Liver (tissue), 9 donors: Measurements from ENCODE around the gene LCN12. TPM values are rescaled to one million over a fixed set of nuclear protein-coding genes. Genes with fewer than 3 reads are reported as not detected.

Experiments
- DNase-seq: peaks from one replicate; pipeline ENCODE4 v3.0.0-alpha.2; 2017; ENCODE audit warnings: low spot score
- H3K27ac ChIP-seq, 2 donors: one replicate each; pipeline ENCODE4 v1.7.0; 2013; ENCODE audit warnings: inconsistent platforms in 2 of 2, low read length in 2 of 2, control low read depth in 1 of 2, low read depth in 1 of 2, mild to moderate bottlenecking in 1 of 2
- H3K27me3 ChIP-seq, 4 donors: one replicate each; pipeline versions ENCODE4 v1.6.1 to v1.7.0; 2013; ENCODE audit warnings: low read length in 3 of 4, inconsistent platforms in 1 of 4, mild to moderate bottlenecking in 1 of 4, moderate library complexity in 1 of 4; ENCODE audit not compliant: control insufficient read depth in 4 of 4, insufficient read depth in 4 of 4
- H3K36me3 ChIP-seq, 4 donors: one replicate each; pipeline versions ENCODE4 v1.6.1 to v1.7.0; 2013; ENCODE audit warnings: low read length in 3 of 4, mild to moderate bottlenecking in 3 of 4, low read depth in 1 of 4, moderate library complexity in 1 of 4; ENCODE audit not compliant: control insufficient read depth in 4 of 4, insufficient read depth in 3 of 4
- H3K4me1 ChIP-seq, 4 donors: one replicate each; pipeline versions ENCODE4 v1.6.1 to v1.7.0; 2013; ENCODE audit warnings: low read length in 3 of 4, mild to moderate bottlenecking in 3 of 4, moderate library complexity in 1 of 4; ENCODE audit not compliant: control insufficient read depth in 4 of 4, insufficient read depth in 4 of 4
- H3K4me3 ChIP-seq, 3 donors: one replicate each; pipeline versions ENCODE4 v1.6.1 to v1.7.0; 2013; ENCODE audit warnings: low read length in 3 of 3, control low read depth in 1 of 3, low read depth in 1 of 3, mild to moderate bottlenecking in 1 of 3
- H3K9ac ChIP-seq, 2 donors: one replicate each; pipeline ENCODE4 v1.7.0; 2013; ENCODE audit warnings: low read length in 2 of 2, mild to moderate bottlenecking in 2 of 2, moderate library complexity in 2 of 2, control low read depth in 1 of 2, low read depth in 1 of 2
- H3K9me3 ChIP-seq, 4 donors: one replicate each; pipeline versions ENCODE4 v1.6.1 to v1.7.0; 2013; ENCODE audit warnings: low read length in 3 of 4; ENCODE audit not compliant: control insufficient read depth in 4 of 4
- EGR1 ChIP-seq, 2 donors: IDR thresholded peaks; 2 replicates each; pipeline ENCODE4 v1.6.1; 2016 to 2018; ENCODE audit warnings: antibody characterized with exemption in 2 of 2, low read depth in 2 of 2
- FOXA1 ChIP-seq: IDR thresholded peaks from 2 replicates; pipeline ENCODE4 v1.6.1; 2016; ENCODE audit warnings: antibody characterized with exemption
- FOXA2 ChIP-seq: IDR thresholded peaks from 2 replicates; pipeline ENCODE4 v1.6.1; 2016; ENCODE audit warnings: antibody characterized with exemption
- GABPA ChIP-seq, 2 donors: IDR thresholded peaks in 1 of 2; conservative IDR thresholded peaks in 1 of 2; 2 replicates each; pipeline ENCODE4 v1.6.1; 2016; ENCODE audit warnings: antibody characterized with exemption in 2 of 2, mild to moderate bottlenecking in 1 of 2, moderate library complexity in 1 of 2
- HNF4A ChIP-seq, 2 donors: conservative IDR thresholded peaks; 2 replicates each; pipeline ENCODE4 v1.6.1; 2016; ENCODE audit warnings: antibody characterized with exemption in 2 of 2, mild to moderate bottlenecking in 2 of 2
- HNF4G ChIP-seq: IDR thresholded peaks from 2 replicates; pipeline ENCODE4 v1.6.1; 2016; ENCODE audit warnings: antibody characterized with exemption
- JUND ChIP-seq, 2 donors: IDR thresholded peaks; 2 replicates each; pipeline ENCODE4 v1.6.1; 2016; ENCODE audit warnings: antibody characterized with exemption in 2 of 2
- NR2F2 ChIP-seq: IDR thresholded peaks from 2 replicates; pipeline ENCODE4 v1.6.1; 2016; ENCODE audit warnings: antibody characterized with exemption
- RAD21 ChIP-seq, 2 donors: IDR thresholded peaks; 2 replicates each; pipeline ENCODE4 v1.6.1; 2016; ENCODE audit warnings: antibody characterized with exemption in 2 of 2, mild to moderate bottlenecking in 2 of 2
- REST ChIP-seq: IDR thresholded peaks from 2 replicates; pipeline ENCODE4 v1.6.1; 2016; ENCODE audit warnings: antibody characterized with exemption, mild to moderate bottlenecking
- RXRA ChIP-seq, 2 donors: IDR thresholded peaks; 2 replicates each; pipeline ENCODE4 v1.6.1; 2017 to 2018; ENCODE audit warnings: antibody characterized with exemption in 2 of 2, mild to moderate bottlenecking in 1 of 2
- SP1 ChIP-seq: IDR thresholded peaks from 2 replicates; pipeline ENCODE4 v1.6.1; 2018; ENCODE audit warnings: antibody characterized with exemption, mild to moderate bottlenecking
- TAF1 ChIP-seq: conservative IDR thresholded peaks from 2 replicates; pipeline ENCODE4 v1.6.1; 2016; ENCODE audit warnings: antibody characterized with exemption, mild to moderate bottlenecking
- YY1 ChIP-seq: IDR thresholded peaks from 2 replicates; pipeline ENCODE4 v1.6.1; 2016; ENCODE audit warnings: antibody characterized with exemption, mild to moderate bottlenecking
- ZBTB33 ChIP-seq: IDR thresholded peaks from 2 replicates; pipeline ENCODE4 v1.6.1; 2016; ENCODE audit warnings: antibody characterized with exemption
- WGBS: extraction: QIAGEN DNeasy Blood & Tissue Kit; methylation state at CpG from one replicate; pipeline ENCODE4 v1.1.7; 2013; 5-methylcytosine and 5-hydroxymethylcytosine counted together
- polyA plus RNA-seq, 2 donors: library from polyadenylated mRNA; stranded (reverse) in 1 of 2; unstranded in 1 of 2; fragments of 200-250 nt in 1 of 2; fragments of >200 nt in 1 of 2; fragmentation: Nextera tagmentation in 1 of 2; extraction: Ambion mirVana in 1 of 2; gene quantifications; one replicate each; pipeline versions ENCODE4 v1.2.1 to v1.2.3, GENCODE V29; 2013 to 2015
- total RNA-seq, 2 donors: library from RNA; depleted of rRNA; stranded (reverse); fragments of >200 nt; gene quantifications; one replicate each; pipeline ENCODE4 v1.2.3, GENCODE V29; 2014
- TF ChIP-seq, protein P1 (sequence below): IDR thresholded peaks from 2 replicates; pipeline ENCODE4 v1.6.1; 2016; ENCODE audit warnings: antibody characterized with exemption
- TF ChIP-seq, protein P2 (sequence below): fragments of 150-350 bp; IDR thresholded peaks from 2 replicates; pipeline ENCODE4 v1.5.1; 2017; ENCODE audit warnings: improper control_type of control experiment, low read depth, low read length; ENCODE audit not compliant: missing input control
- TF ChIP-seq, protein P3 (sequence below): IDR thresholded peaks from 2 replicates; pipeline ENCODE4 v1.6.1; 2016; ENCODE audit warnings: antibody characterized with exemption
- donor health status: healthy.
- donor health status: healthy.
- donor health status: healthy.
- donor health status: healthy.
- donor health status: healthy.

Gene LCN12
- total and polyA plus RNA-seq, 4 donors, result 2.3 to 12.2 (median 6.2) TPM

- TF ChIP-seq SP1, result no peak
- no peak for TF ChIP-seq FOXA1
- no peak for TF ChIP-seq ZBTB33
- no peak for TF ChIP-seq JUND (IDR thresholded peaks at IDR 0.05)
- TF ChIP-seq HNF4G, result no peak
- no peak for TF ChIP-seq EGR1 (IDR thresholded peaks at IDR 0.05; ENCODE audit: low read depth in 2 of 2)
- TF ChIP-seq FOXA2, result no peak
- no peak for TF ChIP-seq RAD21 (IDR thresholded peaks at IDR 0.05)
- TF ChIP-seq REST, result no peak
- TF ChIP-seq YY1, result no peak
- no peak for TF ChIP-seq RXRA (IDR thresholded peaks at IDR 0.05)
- TF ChIP-seq, protein P1, sequence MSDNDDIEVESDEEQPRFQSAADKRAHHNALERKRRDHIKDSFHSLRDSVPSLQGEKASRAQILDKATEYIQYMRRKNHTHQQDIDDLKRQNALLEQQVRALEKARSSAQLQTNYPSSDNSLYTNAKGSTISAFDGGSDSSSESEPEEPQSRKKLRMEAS, result no peak
- TF ChIP-seq NR2F2, result no peak
- TF ChIP-seq HNF4A (conservative IDR thresholded peaks at IDR 0.05), result no peak
- TF ChIP-seq, protein P2, sequence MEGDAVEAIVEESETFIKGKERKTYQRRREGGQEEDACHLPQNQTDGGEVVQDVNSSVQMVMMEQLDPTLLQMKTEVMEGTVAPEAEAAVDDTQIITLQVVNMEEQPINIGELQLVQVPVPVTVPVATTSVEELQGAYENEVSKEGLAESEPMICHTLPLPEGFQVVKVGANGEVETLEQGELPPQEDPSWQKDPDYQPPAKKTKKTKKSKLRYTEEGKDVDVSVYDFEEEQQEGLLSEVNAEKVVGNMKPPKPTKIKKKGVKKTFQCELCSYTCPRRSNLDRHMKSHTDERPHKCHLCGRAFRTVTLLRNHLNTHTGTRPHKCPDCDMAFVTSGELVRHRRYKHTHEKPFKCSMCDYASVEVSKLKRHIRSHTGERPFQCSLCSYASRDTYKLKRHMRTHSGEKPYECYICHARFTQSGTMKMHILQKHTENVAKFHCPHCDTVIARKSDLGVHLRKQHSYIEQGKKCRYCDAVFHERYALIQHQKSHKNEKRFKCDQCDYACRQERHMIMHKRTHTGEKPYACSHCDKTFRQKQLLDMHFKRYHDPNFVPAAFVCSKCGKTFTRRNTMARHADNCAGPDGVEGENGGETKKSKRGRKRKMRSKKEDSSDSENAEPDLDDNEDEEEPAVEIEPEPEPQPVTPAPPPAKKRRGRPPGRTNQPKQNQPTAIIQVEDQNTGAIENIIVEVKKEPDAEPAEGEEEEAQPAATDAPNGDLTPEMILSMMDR, result no peak
- TF ChIP-seq TAF1, result no peak
- TF ChIP-seq GABPA (IDR thresholded peaks at IDR 0.05 in 1 of 2, conservative IDR thresholded peaks at IDR 0.05 in 1 of 2), result no peak
- TF ChIP-seq, protein P3, sequence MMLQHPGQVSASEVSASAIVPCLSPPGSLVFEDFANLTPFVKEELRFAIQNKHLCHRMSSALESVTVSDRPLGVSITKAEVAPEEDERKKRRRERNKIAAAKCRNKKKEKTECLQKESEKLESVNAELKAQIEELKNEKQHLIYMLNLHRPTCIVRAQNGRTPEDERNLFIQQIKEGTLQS, result no peak
- H3K36me3 ChIP-seq, result peaks cover 6 to 35% (median 11%) of the 10 kb centered on the region in 4 donors
Measured at GRCh38 chr9:136910901-136911245, 41.2 kb upstream of the LCN12 start.

More at GRCh38 chr9:136910901-136911245, 41.2 kb upstream of the LCN12 start:
- no peak overlapping the region for H3K27ac ChIP-seq
- WGBS, result 95% methylated on average over 12 of the region's 12 CpGs
- H3K9me3 ChIP-seq, result no peaks in the 10 kb centered on the region
- no peaks in the 10 kb centered on the region for H3K27me3 ChIP-seq
- H3K4me1 ChIP-seq, result no peaks in the 10 kb centered on the region
- H3K4me3 ChIP-seq, result no peak overlapping the region
- no peak for DNase-seq
- H3K9ac ChIP-seq, result no peak overlapping the region
